Fibroblast of villous mesenchyme (primary cell): ENCODE results near the gene PRPF6. TPM values are rescaled to one million over a fixed set of nuclear protein-coding genes. Genes with fewer than 3 reads are reported as not detected.

Source experiments
- DNase-seq: peaks from one replicate; pipeline ENCODE4 v3.0.0-alpha.2; 2010; ENCODE audit warnings: low read depth
- H3K4me3 ChIP-seq: 2 replicates; pipeline ENCODE4 v1.5.1; 2011; ENCODE audit warnings: low read depth, mild to moderate bottlenecking, low read length
- CTCF ChIP-seq: IDR thresholded peaks from 2 replicates; pipeline ENCODE4 v1.5.1; 2012; ENCODE audit warnings: low read depth, mild to moderate bottlenecking, low read length; ENCODE audit not compliant: insufficient read depth
- total RNA-seq: library from RNA; depleted of rRNA; stranded (reverse); fragments of >200 nt; gene quantifications from 2 replicates; pipeline ENCODE4 v1.2.3, GENCODE V29; 2012

PRPF6 gene
- total RNA-seq, 1 donor: 52.7 TPM

GRCh38 chr20:64070244-64070993 is 89.5 kb downstream of the PRPF6 start:
- H3K4me3 ChIP-seq: no peak overlapping the region
- DNase-seq: no peak
- TF ChIP-seq CTCF: no peak

GRCh38 chr20:64071341-64072332 is 90.7 kb downstream of the PRPF6 start:
- no peak for TF ChIP-seq CTCF
- no peak overlapping the region for H3K4me3 ChIP-seq
- DNase-seq: no peak

GRCh38 chr20:64072498-64073063 is 91.6 kb downstream of the PRPF6 start:
- TF ChIP-seq CTCF: no peak
- no peak overlapping the region for H3K4me3 ChIP-seq
- no peak for DNase-seq

GRCh38 chr20:64073476-64074183 is 92.7 kb downstream of the PRPF6 start:
- no peak for DNase-seq
- TF ChIP-seq CTCF: no peak
- H3K4me3 ChIP-seq: no peak overlapping the region

GRCh38 chr20:64074184-64074789 is 93.4 kb downstream of the PRPF6 start:
- H3K4me3 ChIP-seq: no peak overlapping the region
- DNase-seq: no peak
- no peak for TF ChIP-seq CTCF

GRCh38 chr20:64074963-64075362 is 94.0 kb downstream of the PRPF6 start:
- H3K4me3 ChIP-seq: no peak overlapping the region
- TF ChIP-seq CTCF: no peak
- DNase-seq: no peak
